GM12891 (cell line): Measurements from ENCODE around the gene TOPBP1.

Experiments
- PAX5 ChIP-seq: IDR thresholded peaks from 2 replicates; pipeline ENCODE4 v1.6.1; 2011; ENCODE audit warnings: low read length, moderate library complexity, mild to moderate bottlenecking; ENCODE audit not compliant: insufficient read depth, severe bottlenecking
- POLR2AphosphoS5 ChIP-seq: IDR thresholded peaks from 2 replicates; pipeline ENCODE4 v1.6.1; 2011; ENCODE audit warnings: low read depth, low read length, control low read depth
- TAF1 ChIP-seq: IDR thresholded peaks from 2 replicates; pipeline ENCODE4 v1.6.1; 2011; ENCODE audit warnings: low read depth, low read length, control low read depth

DNA sequence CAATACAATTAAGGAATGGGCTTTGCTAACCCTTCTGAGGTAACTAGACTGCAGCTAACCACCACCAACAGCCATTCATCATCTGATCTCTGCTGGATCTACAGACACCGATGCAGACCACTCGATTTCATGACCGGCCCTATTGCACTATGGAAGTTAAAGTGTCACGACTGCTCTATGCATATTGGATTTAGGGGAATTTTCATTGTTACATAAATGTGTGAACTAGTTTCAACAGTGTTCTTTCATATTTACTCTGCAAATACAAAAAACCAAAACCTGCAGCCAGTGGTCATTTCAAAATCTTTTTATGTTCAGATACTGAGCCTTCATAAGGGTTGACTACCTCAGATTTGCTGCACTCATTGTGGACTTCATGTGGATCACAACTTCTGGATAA lies 73.7 kb downstream of the TOPBP1 start:
- no peak for TF ChIP-seq PAX5
- TF ChIP-seq TAF1 = no peak
- TF ChIP-seq POLR2AphosphoS5 = no peak
